HG03060 (cell line): ENCODE measurements around the gene CCDC159.

ENCODE experiments used
- ATAC-seq: cut with Tn5 transposase; IDR thresholded peaks from one replicate; pipeline ENCODE4 v1.9.1; 2021; ENCODE audit warnings: low read depth, moderate number of reproducible peaks; ENCODE audit not compliant: unreplicated experiment

CCDC159 gene

DNA sequence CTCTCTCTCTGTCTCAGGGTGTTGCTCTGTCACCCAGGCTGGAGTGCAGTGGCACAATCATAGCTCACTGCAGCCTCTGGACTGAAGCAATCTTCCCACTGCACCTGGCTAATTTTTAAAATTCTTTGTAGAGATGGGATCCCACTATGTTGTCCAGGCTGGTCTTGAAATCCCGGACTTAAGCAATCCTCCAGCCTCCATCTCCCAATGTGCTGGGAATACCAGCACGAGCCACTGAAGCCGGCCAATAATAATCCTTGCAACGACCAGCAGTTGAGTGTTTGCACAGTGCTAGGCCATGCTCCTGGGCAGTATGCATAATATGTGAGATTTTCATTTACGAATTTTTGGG, 38.4 kb downstream of the CCDC159 start:
- ATAC-seq, result no peak

DNA sequence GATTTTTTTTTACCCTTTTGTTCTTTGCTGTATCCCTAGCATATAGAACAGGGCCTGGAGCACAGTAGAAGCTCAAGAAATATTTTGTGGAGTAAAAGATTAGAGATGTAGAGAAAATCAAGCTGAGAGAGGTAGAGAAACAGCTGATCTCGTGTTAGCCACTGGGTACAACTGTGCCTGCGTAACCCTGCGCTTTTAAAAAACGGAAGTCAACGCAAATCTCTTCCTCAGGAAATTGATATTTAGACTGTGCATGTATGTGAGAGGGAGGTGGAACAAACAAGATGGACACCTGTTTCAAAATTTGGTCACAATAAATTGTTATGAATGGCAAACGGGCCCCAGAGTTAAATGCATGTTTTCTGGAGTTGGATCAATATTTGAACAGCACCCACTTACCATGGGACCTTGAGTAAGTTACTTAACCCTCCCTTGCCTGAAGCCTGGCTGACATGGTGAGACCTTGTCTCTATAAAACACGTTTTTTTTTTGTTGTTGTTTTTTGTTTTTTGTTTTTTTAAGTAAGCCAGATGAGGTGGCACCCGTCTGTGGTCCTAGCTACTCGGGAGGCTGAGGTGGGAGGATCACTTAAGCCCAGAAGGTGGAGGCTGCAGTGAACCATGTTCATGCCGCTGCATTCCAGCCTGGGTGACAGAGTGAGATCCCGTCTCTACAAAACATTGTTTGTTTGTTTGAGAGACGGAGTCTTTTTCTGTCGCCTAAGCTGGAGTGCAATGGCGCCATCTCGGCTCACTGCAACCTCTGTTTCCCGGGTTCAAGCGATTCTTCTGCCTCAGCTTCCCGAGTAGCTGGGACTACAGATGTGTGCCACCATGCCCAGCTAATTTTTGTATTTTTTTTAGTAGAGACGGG, 41.1 kb downstream of the CCDC159 start:
- no peak for ATAC-seq

DNA sequence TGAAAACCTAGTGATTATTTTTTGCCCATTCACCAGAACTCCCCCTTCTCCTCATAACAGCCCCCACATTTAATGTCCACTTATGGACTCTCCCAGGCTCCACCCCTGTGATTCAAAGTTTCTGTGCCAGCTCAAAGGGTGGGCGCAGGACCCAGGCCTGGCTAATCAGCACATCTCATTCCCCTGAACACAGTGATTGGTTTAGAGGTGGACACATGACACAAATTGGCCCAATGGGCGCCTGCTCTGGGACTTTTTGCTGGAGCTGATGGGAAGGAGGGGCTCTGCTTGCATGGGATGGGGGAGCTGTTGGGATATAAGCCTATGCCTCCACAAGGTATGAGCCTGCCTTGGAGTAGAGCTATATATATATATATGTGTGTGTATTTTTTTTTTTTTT, 44.0 kb downstream of the CCDC159 start:
- ATAC-seq, result no peak

DNA sequence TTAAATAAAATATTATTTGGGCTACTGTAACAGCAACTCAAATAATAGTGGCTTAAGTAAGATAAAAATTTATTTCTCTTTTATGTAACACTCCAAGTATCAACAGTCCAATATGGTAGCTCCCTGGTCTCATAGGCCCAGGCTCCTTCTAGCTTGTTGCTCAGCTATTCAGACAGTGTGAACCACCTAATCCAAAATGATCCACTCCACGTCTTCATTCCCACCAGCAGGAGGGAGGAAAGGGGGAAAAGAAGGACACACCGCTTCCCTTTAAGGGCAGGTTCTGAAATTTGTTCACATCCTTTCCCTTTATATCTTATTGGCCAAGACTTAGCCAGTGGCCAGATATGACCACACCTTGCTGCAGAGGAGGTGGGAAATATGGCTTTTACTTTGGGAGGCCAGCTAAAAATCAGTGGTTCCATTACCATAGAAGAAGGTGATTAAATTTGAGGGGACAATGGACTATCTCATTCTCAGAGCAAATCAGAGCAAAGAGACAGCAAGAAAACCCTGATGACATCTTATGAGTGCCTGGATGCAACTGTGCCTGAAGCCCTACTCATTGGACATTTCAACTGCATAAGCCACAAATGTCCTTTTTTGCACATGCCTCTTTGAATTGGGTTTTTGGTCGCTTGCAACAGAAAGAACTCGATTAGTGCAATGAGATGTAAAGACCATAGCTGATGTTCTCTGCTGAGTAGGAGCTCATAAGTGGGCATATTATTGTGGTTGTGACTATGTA, 44.8 kb downstream of the CCDC159 start:
- no peak for ATAC-seq

DNA sequence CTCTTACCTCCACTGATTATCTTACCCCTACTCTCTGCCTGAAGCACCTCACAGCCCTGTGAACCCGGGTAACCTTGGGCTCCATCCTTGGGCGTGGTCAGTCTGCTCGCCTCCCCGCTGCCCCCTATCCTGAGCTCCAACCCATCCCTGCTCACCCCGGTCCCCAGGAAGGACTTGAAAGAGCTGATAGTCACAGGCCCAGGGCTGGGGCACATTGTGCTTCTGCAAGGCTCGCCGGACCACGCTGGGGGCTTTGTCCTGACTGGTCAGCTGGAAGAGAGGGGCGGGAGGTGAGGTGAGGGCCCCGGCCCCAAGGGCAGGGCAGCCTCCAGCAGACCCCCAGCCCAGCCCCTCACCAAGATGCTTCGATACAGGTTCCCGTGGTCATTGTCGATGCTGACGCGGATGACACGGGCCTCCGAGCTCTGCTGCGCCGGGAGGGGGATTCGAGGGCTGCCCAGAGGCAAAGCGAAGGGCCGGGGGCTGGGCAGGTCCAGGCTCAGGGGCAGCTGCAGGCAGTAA, 50.8 kb downstream of the CCDC159 start:
- no peak for ATAC-seq

DNA sequence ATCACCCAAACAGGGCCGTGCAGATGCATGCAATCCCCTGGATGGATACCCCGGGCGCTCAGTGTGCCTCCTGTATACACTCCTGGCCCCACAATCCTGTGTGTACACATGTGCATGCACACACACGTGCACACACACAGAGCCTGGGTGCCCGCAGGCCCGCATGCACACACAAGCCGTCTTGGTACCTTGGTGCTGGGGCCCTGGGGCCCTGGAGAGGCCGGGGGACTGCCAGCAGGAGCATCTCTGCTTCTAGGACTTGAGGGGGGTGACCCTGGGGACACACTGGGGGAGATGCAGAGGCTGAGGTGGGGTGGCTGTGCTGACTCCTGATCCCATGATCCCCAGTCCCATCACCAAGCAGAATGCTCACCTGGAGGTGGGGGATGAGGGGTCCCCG, 53.3 kb downstream of the CCDC159 start:
- no peak for ATAC-seq

DNA sequence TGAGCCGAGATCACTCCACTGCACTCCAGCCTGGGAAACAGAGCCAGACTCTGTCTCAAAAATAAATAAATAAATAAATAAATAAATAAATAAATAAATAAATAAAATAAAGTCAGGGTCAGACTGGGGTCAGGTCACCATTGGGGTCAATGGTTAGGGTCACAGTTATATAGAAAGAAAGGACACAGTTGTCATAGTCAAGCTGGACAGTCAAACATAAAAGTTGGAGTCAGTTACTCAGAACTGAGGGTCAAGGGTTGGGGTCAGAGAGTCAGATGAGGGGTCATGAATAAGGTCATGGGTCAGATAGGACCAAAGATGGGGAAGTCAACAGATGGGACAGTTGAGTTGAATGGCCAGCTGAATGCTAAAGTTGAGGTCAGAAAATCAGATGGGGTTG, 54.5 kb downstream of the CCDC159 start:
- no peak for ATAC-seq

DNA sequence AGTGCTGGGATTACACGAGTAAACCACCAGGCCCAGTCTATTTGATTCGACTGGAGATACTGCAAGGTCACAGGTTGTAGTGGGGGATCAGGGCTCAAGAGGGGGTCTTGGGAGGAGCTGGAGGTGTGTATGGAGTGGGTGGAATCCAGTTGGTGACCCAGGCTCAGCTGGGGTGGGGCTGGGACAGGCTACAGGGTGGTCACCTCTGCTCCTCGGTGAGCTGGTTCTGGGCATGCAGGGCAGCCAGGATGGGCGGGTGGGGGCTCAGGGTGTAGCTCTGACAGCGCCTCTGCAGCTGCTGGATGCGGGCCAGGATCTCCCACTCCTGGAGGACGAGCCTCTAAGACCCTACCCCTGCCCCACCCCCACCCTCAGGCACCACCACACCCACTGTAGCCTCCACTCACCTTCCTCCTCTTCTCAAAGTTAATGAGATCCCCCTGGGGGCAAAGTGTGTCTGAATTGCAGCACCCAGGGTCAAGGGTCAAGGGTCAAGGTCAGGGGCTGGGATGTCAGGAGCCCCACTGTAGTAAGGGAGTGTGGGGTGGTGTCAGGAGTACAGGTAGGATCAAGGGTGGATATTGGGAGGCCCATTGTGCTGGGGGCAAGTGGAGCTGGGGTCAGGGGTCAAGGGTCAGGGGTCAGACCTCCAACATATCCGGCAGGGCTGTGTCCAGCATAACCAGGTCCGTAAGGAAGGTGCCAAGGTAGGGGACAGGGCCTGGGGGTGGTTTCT, 55.7 kb downstream of the CCDC159 start:
- ATAC-seq, result no peak
